ENCODE measurements around the gene CACNA1C.
"Not testable (repeated sequence)": the region's sequence is repeated elsewhere in the genome, so short reads cannot be mapped to it uniquely, and the experiment has no call there.

Gene CACNA1C

DNA sequence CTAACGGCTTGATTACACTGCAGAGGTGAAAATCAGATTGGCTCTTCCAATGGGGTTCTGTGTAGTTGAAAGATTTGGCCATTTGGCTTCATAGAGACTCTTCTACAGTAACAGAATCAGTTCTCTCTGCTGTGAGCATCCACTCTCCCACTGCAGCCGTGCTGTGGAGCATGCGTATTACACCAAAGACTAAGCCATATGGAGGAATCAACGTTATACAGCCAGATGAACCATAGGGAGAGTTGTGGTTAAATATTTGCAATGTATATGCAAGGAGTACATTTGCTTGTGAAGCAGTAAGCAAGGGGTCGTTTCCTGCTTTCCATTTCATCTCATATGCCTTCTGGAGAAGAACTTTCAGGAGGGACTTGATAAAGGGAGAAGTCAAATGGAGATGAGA lies 410.9 kb downstream of the CACNA1C start:
- DNase-seq (ENCODE audit: low read depth in 1 of 2, low spot score in 1 of 2): no peak

DNA sequence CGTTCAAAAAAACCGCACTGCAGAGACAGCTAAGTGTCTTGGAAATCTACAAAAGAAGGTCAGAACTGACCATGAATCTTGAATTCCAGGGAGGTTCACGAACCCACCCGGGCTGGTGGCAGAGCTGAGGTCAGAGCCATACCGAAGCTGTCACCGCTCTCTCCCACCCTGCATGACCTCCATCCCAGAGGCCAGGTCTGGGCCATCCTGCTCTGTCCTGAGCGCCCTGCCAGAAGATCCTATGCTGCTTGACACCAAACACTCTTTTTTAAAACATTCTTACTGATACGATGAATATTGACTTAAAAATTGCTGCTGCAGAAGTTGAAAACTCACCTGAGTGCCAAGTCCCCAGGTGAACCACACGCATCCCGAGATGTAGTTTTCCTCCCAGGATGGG lies 412.9 kb downstream of the CACNA1C start:
- no peak for DNase-seq (ENCODE audit: low read depth in 1 of 2, low spot score in 1 of 2)

DNA sequence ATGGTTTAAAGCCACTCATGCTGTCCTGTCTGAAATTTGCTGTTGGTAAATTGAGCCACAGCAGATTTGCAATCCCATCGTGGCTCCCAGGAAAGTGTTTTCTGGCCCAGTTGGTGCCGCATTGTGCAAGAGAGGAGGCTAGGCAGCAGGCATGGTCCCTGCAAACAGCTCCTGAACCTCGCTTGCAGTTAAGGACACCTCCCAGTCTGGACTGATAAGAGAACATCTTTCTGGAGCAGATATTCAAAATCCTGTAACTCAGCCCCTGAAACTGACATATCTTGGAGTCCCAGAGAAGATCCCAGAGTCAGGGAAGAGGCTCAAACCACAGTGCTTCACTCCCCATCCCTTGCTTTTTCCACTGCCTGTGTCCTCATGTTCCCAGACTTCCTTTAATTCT lies 413.4 kb downstream of the CACNA1C start:
- DNase-seq (ENCODE audit: low read depth in 1 of 2, low spot score in 1 of 2): no peak

DNA sequence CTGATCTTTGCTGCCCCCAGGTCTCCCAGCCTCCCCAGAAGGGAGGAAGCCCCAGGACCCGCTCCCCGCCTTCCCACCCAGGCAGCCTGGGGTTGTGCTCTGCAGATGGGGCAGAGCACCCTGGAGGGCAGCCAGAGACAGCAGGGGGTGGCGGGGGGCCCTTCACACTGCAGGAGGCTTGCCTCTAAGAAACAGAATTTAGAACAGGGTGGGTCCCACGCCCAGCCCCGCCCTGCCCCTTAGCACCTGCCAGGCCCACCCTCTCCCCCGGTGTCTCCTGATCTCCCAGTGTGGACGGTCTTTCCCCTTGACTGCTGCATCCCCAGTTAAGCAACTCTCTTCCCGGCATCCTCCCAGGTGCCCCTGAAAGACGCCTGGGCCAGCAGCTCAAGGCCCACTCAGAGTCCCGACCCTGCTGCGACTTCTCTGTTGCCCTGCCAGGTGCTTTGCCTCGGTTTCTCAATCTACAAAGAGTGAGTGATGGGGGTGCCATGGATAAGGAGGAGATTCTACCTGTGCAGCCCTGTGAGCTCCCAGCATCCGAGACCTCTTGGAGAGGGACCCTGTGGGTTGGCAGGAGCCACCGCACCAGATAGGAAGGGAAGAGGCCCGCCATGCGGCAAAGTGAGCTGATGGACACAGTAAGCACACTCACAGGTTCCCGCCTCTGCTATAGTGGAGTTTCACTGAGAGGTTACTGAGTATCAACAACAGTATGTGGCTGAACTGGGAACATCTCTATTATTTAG lies 414.8 kb downstream of the CACNA1C start:
- DNase-seq (ENCODE audit: low read depth in 1 of 2, low spot score in 1 of 2): no peak

GRCh38 chr12:2475984-2476383 lies 423.2 kb downstream of the CACNA1C start:
- DNase-seq (ENCODE audit: low read depth in 1 of 2, low spot score in 1 of 2): no peak

- DNase-seq (ENCODE audit: low read depth in 1 of 2, low spot score in 1 of 2): no peak
Observed at GRCh38 chr12:2477009-2477766, 424.4 kb downstream of the CACNA1C start.

- DNase-seq (ENCODE audit: low read depth in 1 of 2, low spot score in 1 of 2): no peak
Observed at GRCh38 chr12:2479851-2480535, 427.2 kb downstream of the CACNA1C start.

DNA sequence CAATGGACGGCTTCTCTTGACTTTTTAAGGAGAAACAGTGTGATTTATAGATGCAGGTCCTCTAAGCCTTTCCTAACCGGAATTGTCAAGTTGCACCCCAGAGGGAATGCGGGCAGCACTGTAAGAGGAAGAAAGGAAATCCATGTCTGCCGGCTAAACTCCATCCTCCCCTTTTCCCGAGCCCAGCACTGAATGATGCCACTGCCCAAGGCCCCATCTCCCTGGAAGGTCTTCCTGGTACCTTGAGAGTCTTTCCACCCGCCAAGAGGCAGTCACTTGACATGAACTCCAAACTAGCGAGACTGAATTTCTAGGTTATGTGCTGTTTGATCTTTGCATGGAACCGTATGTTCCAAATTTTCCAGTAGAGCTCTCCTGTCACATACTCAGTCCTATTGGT lies 428.6 kb downstream of the CACNA1C start:
- no peak for DNase-seq (ENCODE audit: low read depth in 1 of 2, low spot score in 1 of 2)

DNA sequence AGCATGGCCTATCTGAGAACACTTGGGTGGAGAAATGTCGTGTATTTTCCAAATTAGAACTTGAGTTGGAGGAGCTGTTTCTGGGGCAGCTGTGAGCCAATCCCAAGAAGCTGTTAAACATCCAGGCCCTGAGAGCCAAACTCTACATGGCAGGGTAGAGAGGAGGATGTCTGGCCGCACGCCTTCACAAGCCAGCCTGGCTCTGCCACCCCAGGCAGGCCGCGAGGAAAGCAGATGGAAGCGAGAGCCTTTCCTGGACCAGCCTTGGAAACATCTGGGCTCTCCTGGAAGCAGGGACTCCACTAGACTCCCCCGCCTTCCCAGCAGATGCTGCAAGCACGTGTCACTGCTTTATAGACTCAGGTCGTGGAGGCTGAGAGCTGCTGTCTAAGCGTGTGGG lies 429.2 kb downstream of the CACNA1C start:
- DNase-seq (ENCODE audit: low read depth in 1 of 2, low spot score in 1 of 2): no peak

GRCh38 chr12:2482938-2483660 lies 430.3 kb downstream of the CACNA1C start:
- no peak for DNase-seq (ENCODE audit: low read depth in 1 of 2, low spot score in 1 of 2)

GRCh38 chr12:2483713-2484112 lies 430.9 kb downstream of the CACNA1C start:
- DNase-seq (ENCODE audit: low read depth in 1 of 2, low spot score in 1 of 2): no peak

DNA sequence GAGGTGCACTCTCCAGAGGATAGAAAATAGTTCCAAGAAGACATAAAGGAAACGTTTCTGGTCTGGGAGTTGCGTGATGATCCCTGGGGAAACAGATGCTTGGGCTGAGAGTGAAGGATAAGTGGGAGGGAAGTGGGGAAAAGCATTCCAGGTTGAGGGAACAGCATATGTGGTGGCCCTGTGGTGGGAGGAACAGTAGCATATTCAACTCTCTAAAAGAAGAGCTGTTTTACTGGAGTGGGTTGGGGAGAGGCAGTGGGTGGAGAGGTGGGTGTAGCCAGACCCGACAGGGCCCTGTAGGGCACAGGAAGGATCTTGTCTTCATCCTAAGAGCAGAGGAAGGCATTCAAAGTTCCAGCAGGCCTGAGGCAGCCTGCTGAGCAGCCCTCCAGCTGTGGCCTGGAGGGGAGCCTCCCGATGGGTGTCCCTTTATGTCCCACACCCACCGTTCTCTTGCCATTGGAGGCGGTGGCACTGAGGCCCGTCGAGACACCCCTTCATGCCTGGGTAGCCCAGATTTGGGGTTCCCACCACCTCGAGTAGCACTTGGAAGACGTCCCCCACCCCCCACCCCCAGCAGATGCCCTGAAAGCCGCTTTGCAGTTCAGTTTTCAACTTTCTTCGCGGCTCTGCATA lies 431.5 kb downstream of the CACNA1C start:
- DNase-seq (ENCODE audit: low read depth in 1 of 2, low spot score in 1 of 2): no peak

DNA sequence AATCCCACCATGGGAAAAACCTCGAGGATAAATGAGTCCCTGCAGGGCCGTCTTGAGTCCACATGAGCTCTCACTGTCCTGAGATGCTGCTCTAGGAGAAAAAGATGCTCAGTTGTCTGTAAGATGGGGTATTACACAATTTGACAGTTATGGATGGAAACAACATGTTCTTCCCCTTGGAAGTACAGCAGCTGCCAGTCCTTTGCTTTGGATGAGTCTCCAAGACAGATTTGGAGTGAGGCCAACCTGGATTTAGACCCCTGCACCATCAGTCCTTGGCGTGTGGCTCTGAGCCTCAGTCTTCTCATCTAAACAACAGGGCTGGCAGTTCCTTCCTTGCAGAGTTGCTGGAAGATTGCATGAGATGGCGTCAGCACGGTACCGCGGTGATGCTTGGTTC lies 432.9 kb downstream of the CACNA1C start:
- DNase-seq (ENCODE audit: low read depth in 1 of 2, low spot score in 1 of 2): no peak

GRCh38 chr12:2486796-2487195 lies 434.0 kb downstream of the CACNA1C start:
- DNase-seq (ENCODE audit: low read depth in 1 of 2, low spot score in 1 of 2): no peak

DNA sequence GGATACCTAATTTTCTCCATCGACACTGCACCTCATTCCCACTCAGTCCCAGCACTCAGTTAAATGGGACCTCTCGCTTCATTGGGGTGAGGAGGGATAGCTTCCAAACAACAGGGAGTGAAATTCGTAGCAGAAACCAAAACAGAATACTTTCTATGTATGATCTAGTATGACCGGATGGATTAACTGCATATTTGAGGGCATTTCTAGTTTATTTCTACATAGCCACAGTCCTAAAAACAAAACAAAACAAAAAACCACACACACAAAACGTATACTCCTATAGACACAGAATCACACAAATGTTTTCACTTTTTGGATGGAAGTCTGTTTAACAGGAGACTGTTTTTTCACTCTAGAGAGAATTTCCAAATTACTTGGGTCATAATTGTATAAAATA lies 434.5 kb downstream of the CACNA1C start:
- no peak for DNase-seq (ENCODE audit: low read depth in 1 of 2, low spot score in 1 of 2)

DNA sequence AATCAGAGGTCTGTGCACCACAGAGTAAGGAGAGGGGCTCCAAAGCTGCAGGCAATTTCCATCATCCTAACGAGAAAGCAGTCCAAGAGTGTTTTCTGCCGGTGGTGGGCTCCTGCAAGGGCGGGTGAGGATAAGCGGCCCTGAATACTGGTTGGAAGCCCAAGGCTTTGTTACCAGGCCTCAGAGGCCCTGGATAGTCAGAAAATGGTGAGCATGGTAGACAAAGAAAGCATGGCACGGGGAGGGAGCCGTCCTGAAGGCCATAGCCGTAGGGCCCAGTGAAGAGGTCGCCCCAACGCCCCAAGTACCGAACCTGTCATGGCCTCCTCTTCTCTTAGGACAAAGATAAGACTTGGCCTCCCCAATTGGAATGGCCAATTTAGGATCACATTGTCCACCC lies 435.3 kb downstream of the CACNA1C start:
- DNase-seq (ENCODE audit: low read depth in 1 of 2, low spot score in 1 of 2): no peak

DNA sequence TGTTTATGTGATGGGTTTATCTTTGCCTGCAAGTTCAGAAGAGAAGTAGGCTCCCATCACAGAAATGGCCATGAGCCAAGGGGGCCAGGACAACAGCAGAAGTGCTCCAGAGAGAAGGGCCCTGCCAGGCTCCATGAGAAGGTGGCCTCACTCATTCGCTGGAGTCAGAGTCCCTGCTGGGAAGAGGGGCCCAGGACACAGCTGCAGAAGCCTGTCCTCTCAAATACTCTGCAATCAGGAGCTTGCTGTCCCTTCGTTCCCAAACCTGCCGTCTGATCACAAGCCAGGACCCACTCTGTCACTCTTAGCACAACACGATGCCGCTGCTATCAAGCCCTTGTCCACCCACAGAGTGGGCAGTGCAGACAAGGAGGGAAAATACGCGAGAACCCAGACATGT lies 435.8 kb downstream of the CACNA1C start:
- no peak for DNase-seq (ENCODE audit: low read depth in 1 of 2, low spot score in 1 of 2)

- DNase-seq (ENCODE audit: low read depth in 1 of 2, low spot score in 1 of 2): no peak
Observed at GRCh38 chr12:2489275-2489674, 436.5 kb downstream of the CACNA1C start.

GRCh38 chr12:2490831-2491230 lies 438.0 kb downstream of the CACNA1C start:
- no peak for DNase-seq (ENCODE audit: low read depth in 1 of 2, low spot score in 1 of 2)

DNA sequence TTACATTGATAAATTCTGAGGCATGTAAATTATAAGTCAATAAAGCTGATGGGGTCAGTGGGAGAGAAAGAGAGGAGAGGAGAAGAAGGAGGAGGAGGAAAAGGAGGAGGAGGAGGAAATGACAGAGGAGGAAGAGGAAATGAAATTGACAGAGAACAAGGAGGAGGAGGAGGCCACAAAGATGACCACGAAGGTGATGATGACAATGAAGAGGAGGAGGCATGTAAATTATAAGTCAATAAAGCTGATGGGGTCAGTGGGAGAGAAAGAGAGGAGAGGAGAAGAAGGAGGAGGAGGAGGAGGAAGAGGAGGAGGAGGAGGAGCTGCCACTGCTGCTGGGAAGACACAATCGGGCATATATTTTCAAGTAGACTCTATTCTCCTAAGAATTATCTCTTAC lies 438.6 kb downstream of the CACNA1C start:
- not testable (repeated sequence) for DNase-seq (ENCODE audit: low read depth in 1 of 2, low spot score in 1 of 2)

GRCh38 chr12:2492236-2492635 lies 439.4 kb downstream of the CACNA1C start:
- DNase-seq (ENCODE audit: low read depth in 1 of 2, low spot score in 1 of 2): no peak

Data from activated CD4-positive, alpha-beta T cell treated with anti-CD3 and anti-CD28 coated beads, Interleukin-2, amount 50 U/mL, for 24 hours (primary cell).